Right lobe of liver (tissue), 4 donors: ENCODE results near the gene COX15.

ENCODE experiments used
- CTCF ChIP-seq, 4 donors: fragments of 200-600 bp in 3 of 4; fragments of 450-650 bp in 1 of 4; IDR thresholded peaks; one replicate each; pipeline versions ENCODE4 v1.5.1 to v1.8.0; 2016 to 2022; ENCODE audit warnings: antibody characterized with exemption in 4 of 4, mild to moderate bottlenecking in 2 of 4
- POLR2A ChIP-seq: fragments of 450-650 bp; IDR thresholded peaks from one replicate; pipeline ENCODE4 v1.6.1; 2017; ENCODE audit warnings: antibody characterized with exemption, mild to moderate bottlenecking
- donor health status: DM: no; HTN: no; CAD: no.
- donor health status: DM: no; HTN: no; CAD: no.
- donor health status: DM: no; HTN: yes; CAD: no.

GRCh38 chr10:99730026-99730425, 1.9 kb downstream of the COX15 start:
- no peak for TF ChIP-seq CTCF (IDR thresholded peaks at IDR 0.05)
- no peak for TF ChIP-seq POLR2A
